BJ (cell line): ENCODE data around the gene KLC1. TPM values are rescaled to one million over a fixed set of nuclear protein-coding genes. Genes with fewer than 3 reads are reported as not detected.

Experiments used
- CTCF ChIA-PET: fragments of 350-600 bp; formaldehyde crosslinking; extraction: SDS; loops from one replicate; lab custom pipeline; 2021; ENCODE audit warnings: antibody characterized with exemption, inconsistent platforms; lab: Yijun Ruan, JAX
- POLR2A ChIA-PET: fragments of 300-600 bp; sonication (Branson Sonifier 250); formaldehyde crosslinking; extraction: SDS; loops from one replicate; lab custom pipeline; 2021; ENCODE audit warnings: antibody characterized with exemption; lab: Charles Lee
- DNase-seq: peaks from one replicate; pipeline ENCODE4 v3.0.0-alpha.2; 2011; ENCODE audit warnings: low read depth
- H3K27me3 ChIP-seq: 2 replicates; pipeline ENCODE4 v1.6.0; 2011; ENCODE audit warnings: low read length; ENCODE audit not compliant: control insufficient read depth, insufficient read depth
- H3K36me3 ChIP-seq: 2 replicates; pipeline ENCODE4 v1.5.1; 2011; ENCODE audit warnings: low read length; ENCODE audit not compliant: control insufficient read depth, insufficient read depth
- H3K4me3 ChIP-seq: 2 replicates; pipeline ENCODE4 v1.5.1; 2011; ENCODE audit warnings: low read depth, mild to moderate bottlenecking, control low read depth, low read length
- polyA plus RNA-seq: library from polyadenylated mRNA; depleted of rRNA; stranded (reverse); fragments of >200 nt; gene quantifications from 2 replicates; pipeline ENCODE4 v1.2.3, GENCODE V29; 2011
- TF ChIP-seq, protein P1 (sequence below): IDR thresholded peaks from 2 replicates; pipeline ENCODE4 v1.5.1; 2011; ENCODE audit warnings: low read depth, mild to moderate bottlenecking, control low read depth, inconsistent platforms, low read length, moderate library complexity; ENCODE audit not compliant: insufficient read depth

The KLC1 gene
- polyA plus RNA-seq, 1 experiment, result 112 TPM

DNA sequence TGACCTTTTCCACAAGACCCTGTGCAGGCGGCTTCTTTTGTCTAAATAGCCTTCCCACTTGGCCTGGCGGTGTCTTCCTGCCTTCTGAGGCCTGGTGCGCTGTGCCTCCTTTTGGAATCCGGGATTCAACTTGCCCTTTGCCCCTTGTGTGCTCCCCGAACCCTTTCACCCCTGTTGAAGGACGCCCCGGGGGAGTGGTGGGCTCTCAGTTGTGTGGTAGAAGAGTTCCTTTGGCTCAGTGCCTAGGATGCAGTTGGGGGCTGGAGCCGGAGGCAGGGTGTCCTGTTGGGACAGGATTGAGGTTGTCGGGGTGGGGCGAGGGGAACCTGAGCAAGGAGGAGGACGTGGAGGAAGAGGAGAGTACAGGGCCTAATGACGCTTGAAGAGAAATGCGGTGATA, 34.5 kb downstream of the KLC1 start:
- H3K36me3 ChIP-seq, result peaks cover 14% of the 10 kb centered on the region
- H3K4me3 ChIP-seq, result no peak overlapping the region

DNA sequence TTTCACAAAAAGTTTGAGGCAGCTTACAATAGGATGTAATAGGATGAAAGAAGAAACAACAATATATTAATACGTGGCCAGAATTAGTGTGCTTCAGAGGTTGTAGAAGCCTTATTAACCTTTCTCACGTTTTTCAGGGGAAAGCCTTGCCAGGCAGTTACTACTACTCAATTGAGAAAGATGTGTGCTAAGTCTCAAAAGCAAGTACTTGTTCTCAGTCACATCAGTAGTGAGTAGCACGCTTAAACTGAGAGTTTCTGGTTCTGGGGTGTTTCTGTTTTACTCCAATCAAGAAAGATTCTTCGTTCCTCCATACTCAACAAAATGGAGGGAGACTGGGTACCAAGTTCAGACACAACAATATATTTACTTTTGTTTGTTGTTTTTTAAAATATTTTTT, 38.7 kb downstream of the KLC1 start:
- ChIA-PET POLR2A (no interaction called here), CTCF (interaction anchor here (0.6 kb wide), 1 partner anchor 15 kb away, joined by 4 read pairs; no protein-coding TSS in a partner anchor)
- peaks cover 15% of the 10 kb centered on the region for H3K36me3 ChIP-seq
- DNase-seq, result no peak
- no peak overlapping the region for H3K4me3 ChIP-seq
- TF ChIP-seq, protein P1, sequence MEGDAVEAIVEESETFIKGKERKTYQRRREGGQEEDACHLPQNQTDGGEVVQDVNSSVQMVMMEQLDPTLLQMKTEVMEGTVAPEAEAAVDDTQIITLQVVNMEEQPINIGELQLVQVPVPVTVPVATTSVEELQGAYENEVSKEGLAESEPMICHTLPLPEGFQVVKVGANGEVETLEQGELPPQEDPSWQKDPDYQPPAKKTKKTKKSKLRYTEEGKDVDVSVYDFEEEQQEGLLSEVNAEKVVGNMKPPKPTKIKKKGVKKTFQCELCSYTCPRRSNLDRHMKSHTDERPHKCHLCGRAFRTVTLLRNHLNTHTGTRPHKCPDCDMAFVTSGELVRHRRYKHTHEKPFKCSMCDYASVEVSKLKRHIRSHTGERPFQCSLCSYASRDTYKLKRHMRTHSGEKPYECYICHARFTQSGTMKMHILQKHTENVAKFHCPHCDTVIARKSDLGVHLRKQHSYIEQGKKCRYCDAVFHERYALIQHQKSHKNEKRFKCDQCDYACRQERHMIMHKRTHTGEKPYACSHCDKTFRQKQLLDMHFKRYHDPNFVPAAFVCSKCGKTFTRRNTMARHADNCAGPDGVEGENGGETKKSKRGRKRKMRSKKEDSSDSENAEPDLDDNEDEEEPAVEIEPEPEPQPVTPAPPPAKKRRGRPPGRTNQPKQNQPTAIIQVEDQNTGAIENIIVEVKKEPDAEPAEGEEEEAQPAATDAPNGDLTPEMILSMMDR, result no peak
- no peaks in the 10 kb centered on the region for H3K27me3 ChIP-seq

More for the DNA sequence above, 34.5 kb downstream of the KLC1 start:
- no peak for DNase-seq
- TF ChIP-seq, protein P1, result no peak
- H3K27me3 ChIP-seq, result no peaks in the 10 kb centered on the region
- POLR2A ChIA-PET, result no interaction called here
- CTCF ChIA-PET, result interaction anchor here (0.6 to 1.0 kb wide), 2 partner anchors 16 to 87 kb away, joined by 3 read pairs; no protein-coding TSS in a partner anchor

DNA sequence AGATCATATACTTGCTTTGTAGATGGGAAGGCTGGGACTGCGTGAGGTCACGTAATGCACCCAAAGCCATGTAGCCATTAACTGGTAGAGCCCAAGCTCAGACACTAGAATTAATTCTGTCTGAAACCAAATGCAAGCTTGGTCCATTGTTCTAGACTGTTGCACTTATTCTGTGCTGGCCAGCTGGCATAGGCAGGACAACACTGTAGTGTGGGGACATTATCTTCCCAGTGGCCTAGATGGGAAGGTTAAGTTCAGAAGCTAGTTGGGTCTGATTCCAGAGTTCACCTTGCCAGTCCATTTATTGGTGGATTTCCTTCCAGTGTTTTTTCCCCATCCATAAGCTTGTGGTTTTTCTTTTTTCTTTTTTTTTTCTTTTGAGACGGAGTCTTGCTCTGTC, 39.1 kb downstream of the KLC1 start:
- POLR2A ChIA-PET, result no interaction called here
- H3K36me3 ChIP-seq, result peaks cover 17% of the 10 kb centered on the region
- no peak for DNase-seq
- CTCF ChIA-PET, result interaction anchor here (0.6 kb wide), 1 partner anchor 14 kb away, joined by 4 read pairs; no protein-coding TSS in a partner anchor
- no peak overlapping the region for H3K4me3 ChIP-seq
- TF ChIP-seq, protein P1, result no peak
- no peaks in the 10 kb centered on the region for H3K27me3 ChIP-seq

DNA sequence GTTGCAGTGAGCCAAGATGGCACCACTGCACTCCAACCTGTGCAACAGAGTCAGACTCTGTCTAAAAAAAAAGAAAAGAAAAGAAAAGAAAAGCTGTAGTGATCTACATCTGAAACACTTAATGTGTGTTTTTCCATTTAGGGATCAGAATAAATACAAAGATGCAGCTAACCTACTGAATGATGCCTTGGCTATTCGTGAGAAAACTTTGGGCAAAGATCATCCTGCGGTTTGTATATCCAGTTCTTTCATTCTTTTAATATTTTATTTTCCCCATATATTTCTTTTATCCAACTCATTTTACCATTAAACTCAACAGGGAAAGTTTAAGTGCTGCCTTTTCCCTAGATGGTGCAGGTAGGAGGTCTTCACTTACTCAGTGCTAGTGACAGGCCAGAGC, 40.4 kb downstream of the KLC1 start:
- CTCF ChIA-PET, result no interaction called here
- H3K36me3 ChIP-seq, result peaks cover 20% of the 10 kb centered on the region
- POLR2A ChIA-PET, result no interaction called here
- DNase-seq, result no peak
- TF ChIP-seq, protein P1, result no peak
- no peak overlapping the region for H3K4me3 ChIP-seq
- no peaks in the 10 kb centered on the region for H3K27me3 ChIP-seq

DNA sequence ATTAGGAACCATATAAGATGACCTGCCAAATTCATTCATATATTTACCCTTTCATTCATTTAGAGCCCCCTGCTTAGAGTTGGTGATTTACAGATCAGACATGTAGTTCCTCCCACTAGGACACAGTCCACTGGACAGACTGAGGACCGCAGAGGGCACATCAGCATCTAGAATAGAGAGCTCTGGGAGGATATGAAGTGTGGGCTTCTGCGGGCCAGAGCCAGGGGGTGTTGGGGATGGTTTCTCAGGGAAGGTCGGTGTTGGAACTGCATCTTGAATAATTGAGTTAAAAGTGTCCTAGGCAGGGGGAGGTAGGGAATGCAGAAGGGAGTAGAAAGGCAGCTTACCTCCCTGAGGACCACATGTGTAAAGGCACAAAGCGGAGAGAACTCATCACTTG, 42.9 kb downstream of the KLC1 start:
- no peak for DNase-seq
- no peaks in the 10 kb centered on the region for H3K27me3 ChIP-seq
- CTCF ChIA-PET, result no interaction called here
- H3K4me3 ChIP-seq, result no peak overlapping the region
- peaks cover 33% of the 10 kb centered on the region for H3K36me3 ChIP-seq
- POLR2A ChIA-PET, result no interaction called here
- TF ChIP-seq, protein P1, result no peak
